GM23338 (cell line): ENCODE results near the gene CTDSPL. TPM values are rescaled to one million over a fixed set of nuclear protein-coding genes. Genes with fewer than 3 reads are reported as not detected.

Experiments
- ATAC-seq: fragments of 200-7000 bp; cut with Tn5 transposase; 3 replicates; pipeline ENCODE4 v1.9.1; 2020
- DNase-seq: peaks from one replicate; pipeline ENCODE4 v3.0.0-alpha.2; 2015; ENCODE audit warnings: low spot score
- H2AFZ ChIP-seq: fragments of 200-600 bp; sonication (generic); 2 replicates; pipeline ENCODE4 v1.8.0; 2016; ENCODE audit warnings: antibody characterized with exemption, mild to moderate bottlenecking, moderate library complexity
- H3F3A ChIP-seq: fragments of 200-600 bp; sonication (generic); replicated peaks from 2 replicates; pipeline ENCODE4 v1.8.0; 2017; ENCODE audit warnings: antibody characterized with exemption, mixed run types, low read depth
- H3K27ac ChIP-seq: fragments of 200-600 bp; sonication (generic); 2 replicates; pipeline ENCODE4 v1.6.1; 2016; ENCODE audit warnings: low read depth
- H3K27me3 ChIP-seq: fragments of 200-600 bp; sonication (generic); 2 replicates; pipeline ENCODE4 v1.8.0; 2016; ENCODE audit warnings: mild to moderate bottlenecking, mixed run types, moderate library complexity; ENCODE audit not compliant: insufficient read depth
- H3K36me3 ChIP-seq: fragments of 200-600 bp; sonication (generic); 2 replicates; pipeline ENCODE4 v1.8.0; 2016; ENCODE audit warnings: mild to moderate bottlenecking; ENCODE audit not compliant: insufficient read depth
- H3K4me1 ChIP-seq: fragments of 200-600 bp; sonication (generic); 2 replicates; pipeline ENCODE4 v1.8.0; 2016; ENCODE audit warnings: mild to moderate bottlenecking, moderate library complexity; ENCODE audit not compliant: insufficient read depth
- H3K4me2 ChIP-seq: fragments of 200-600 bp; sonication (generic); 2 replicates; pipeline ENCODE4 v1.7.1; 2017; ENCODE audit warnings: mixed run types
- H3K4me3 ChIP-seq: fragments of 200-600 bp; sonication (generic); 2 replicates; pipeline ENCODE4 v1.6.1; 2016; ENCODE audit warnings: mixed run types
- H3K79me2 ChIP-seq: fragments of 200-600 bp; sonication (generic); replicated peaks from 2 replicates; pipeline ENCODE4 v1.8.0; 2017; ENCODE audit warnings: mild to moderate bottlenecking; ENCODE audit not compliant: insufficient read depth
- H3K9me2 ChIP-seq: fragments of 200-600 bp; sonication (generic); 2 replicates; pipeline ENCODE4 v1.8.0; 2017; ENCODE audit not compliant: insufficient read depth
- H4K20me1 ChIP-seq: fragments of 200-600 bp; sonication (generic); replicated peaks from 2 replicates; pipeline ENCODE4 v1.8.0; 2017; ENCODE audit warnings: mild to moderate bottlenecking; ENCODE audit not compliant: insufficient read depth
- H3K27ac Mint-ChIP-seq: 2 replicates; pipeline ENCODE4 v1.8.0; 2020; ENCODE audit warnings: inconsistent platforms, mild to moderate bottlenecking, moderate library complexity, mixed read lengths
- H3K27me3 Mint-ChIP-seq: 3 replicates; pipeline ENCODE4 v1.8.0; 2022; ENCODE audit warnings: low read depth, mild to moderate bottlenecking, moderate library complexity, mixed read lengths, inconsistent platforms; ENCODE audit not compliant: insufficient read depth, poor library complexity
- H3K36me3 Mint-ChIP-seq: 3 replicates; pipeline ENCODE4 v1.8.0; 2021; ENCODE audit warnings: low read depth, mild to moderate bottlenecking, inconsistent platforms, moderate library complexity, mixed read lengths
- H3K4me1 Mint-ChIP-seq: 3 replicates; pipeline ENCODE4 v1.8.0; 2020; ENCODE audit warnings: mild to moderate bottlenecking, inconsistent platforms, mixed read lengths
- H3K4me3 Mint-ChIP-seq: 3 replicates; pipeline ENCODE4 v1.8.0; 2021; ENCODE audit warnings: moderate library complexity, mild to moderate bottlenecking, inconsistent platforms, mixed read lengths
- H3K9me3 Mint-ChIP-seq: 3 replicates; pipeline ENCODE4 v1.8.0; 2020; ENCODE audit warnings: moderate library complexity, mild to moderate bottlenecking, inconsistent platforms, mixed read lengths
- CREB1 ChIP-seq: fragments of 250-450 bp; sonication (Bioruptor Pico); IDR thresholded peaks from 2 replicates; pipeline ENCODE4 v1.5.0; 2020; ENCODE audit warnings: low read depth, mild to moderate bottlenecking, moderate library complexity
- EZH2 ChIP-seq: fragments of 200-600 bp; sonication (generic); IDR thresholded peaks from one replicate; pipeline ENCODE4 v1.8.0; 2017; ENCODE audit warnings: antibody characterized with exemption, mild to moderate bottlenecking, low read depth; ENCODE audit not compliant: unreplicated experiment
- EZH2phosphoT487 ChIP-seq: fragments of 200-600 bp; sonication (generic); IDR thresholded peaks from one replicate; pipeline ENCODE4 v1.8.1; 2018; ENCODE audit warnings: antibody characterized with exemption; ENCODE audit not compliant: unreplicated experiment
- NANOG ChIP-seq: IDR thresholded peaks from 2 replicates; pipeline ENCODE4 v1.6.1; 2016; ENCODE audit warnings: antibody characterized with exemption, borderline replicate concordance
- POLR2AphosphoS5 ChIP-seq: IDR thresholded peaks from 2 replicates; pipeline ENCODE4 v1.6.1; 2016; ENCODE audit warnings: antibody characterized with exemption, low read depth
- STAT1 ChIP-seq: IDR thresholded peaks from one replicate; pipeline ENCODE4 v1.6.1; 2016; ENCODE audit warnings: antibody characterized with exemption; ENCODE audit not compliant: unreplicated experiment
- ZNF114 ChIP-seq: fragments of 250-450 bp; sonication (Bioruptor Pico); IDR thresholded peaks from 2 replicates; pipeline ENCODE4 v1.5.0; 2020; ENCODE audit warnings: mild to moderate bottlenecking, moderate library complexity
- ZNF331 ChIP-seq: fragments of 250-450 bp; sonication (Bioruptor Pico); IDR thresholded peaks from 2 replicates; pipeline ENCODE4 v1.5.0; 2020; ENCODE audit warnings: low read depth, mild to moderate bottlenecking, moderate library complexity
- polyA plus RNA-seq: library from polyadenylated mRNA; unstranded; fragments of >200 nt; fragmentation: Nextera tagmentation; extraction: Ambion mirVana; gene quantifications from 2 replicates; pipeline ENCODE4 v1.2.1, GENCODE V29; 2016
- total RNA-seq: library from RNA; depleted of rRNA; stranded (reverse); fragments of >200 nt; shearing (Covaris generic); gene quantifications from 2 replicates; pipeline ENCODE4 v1.2.3, GENCODE V29; 2014
- TF ChIP-seq, protein P1 (sequence below), 2 experiments: fragments of 200-600 bp in 1 of 2; sonication (generic) in 1 of 2; conservative IDR thresholded peaks; 2 replicates each; pipeline versions ENCODE4 v1.5.1 to v1.6.1; 2016 to 2017; ENCODE audit warnings: antibody characterized with exemption in 2 of 2, low read depth in 2 of 2, mild to moderate bottlenecking in 2 of 2, moderate library complexity in 1 of 2
- TF ChIP-seq, protein P2 (sequence below): IDR thresholded peaks from 2 replicates; pipeline ENCODE4 v1.6.1; 2016; ENCODE audit warnings: antibody characterized with exemption
- TF ChIP-seq, protein P3 (sequence below): IDR thresholded peaks from one replicate; pipeline ENCODE4 v1.6.1; 2018; ENCODE audit warnings: antibody characterized with exemption; ENCODE audit not compliant: unreplicated experiment

CTDSPL gene
- total and polyA plus RNA-seq, 2 experiments from 2014 or later, result 23.2 to 42.0 TPM

DNA sequence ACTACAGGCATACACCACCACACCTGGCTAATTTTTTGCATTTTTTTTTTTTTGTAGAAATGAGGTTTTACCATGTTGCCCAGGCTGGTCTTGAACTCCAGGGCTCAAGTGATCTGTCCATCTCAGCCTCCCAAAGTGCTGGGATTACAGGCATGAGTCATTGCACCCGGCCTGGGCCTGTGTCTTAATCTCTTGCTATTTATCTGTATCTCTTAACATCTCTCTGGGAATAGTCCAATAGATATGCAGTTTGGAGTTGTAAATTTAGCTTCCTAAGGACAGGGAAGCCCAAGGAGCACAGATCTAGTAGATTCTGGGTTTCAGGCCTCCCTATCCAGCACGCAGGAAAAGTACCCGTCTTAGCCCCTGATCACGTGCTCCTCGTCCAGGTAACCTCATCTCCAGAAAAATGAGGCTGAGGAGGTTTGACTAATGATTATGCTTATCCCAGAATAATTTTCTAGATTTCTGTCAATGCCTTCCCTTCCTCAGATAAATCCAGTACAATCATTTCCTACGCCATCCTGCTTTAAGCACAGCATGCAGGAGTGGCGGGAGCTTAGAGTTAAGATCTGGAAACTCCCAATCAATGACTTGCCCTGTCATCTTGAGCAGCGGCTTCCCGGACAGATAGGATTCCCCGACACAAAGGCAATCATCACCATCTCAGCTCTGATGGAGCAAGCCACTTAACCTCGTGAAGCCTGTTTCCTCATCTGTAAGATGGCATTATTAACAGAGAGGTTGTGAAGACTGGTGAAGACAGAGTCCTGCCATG lies 12.3 kb upstream of the CTDSPL start (continued):
- TF ChIP-seq, protein P1, sequence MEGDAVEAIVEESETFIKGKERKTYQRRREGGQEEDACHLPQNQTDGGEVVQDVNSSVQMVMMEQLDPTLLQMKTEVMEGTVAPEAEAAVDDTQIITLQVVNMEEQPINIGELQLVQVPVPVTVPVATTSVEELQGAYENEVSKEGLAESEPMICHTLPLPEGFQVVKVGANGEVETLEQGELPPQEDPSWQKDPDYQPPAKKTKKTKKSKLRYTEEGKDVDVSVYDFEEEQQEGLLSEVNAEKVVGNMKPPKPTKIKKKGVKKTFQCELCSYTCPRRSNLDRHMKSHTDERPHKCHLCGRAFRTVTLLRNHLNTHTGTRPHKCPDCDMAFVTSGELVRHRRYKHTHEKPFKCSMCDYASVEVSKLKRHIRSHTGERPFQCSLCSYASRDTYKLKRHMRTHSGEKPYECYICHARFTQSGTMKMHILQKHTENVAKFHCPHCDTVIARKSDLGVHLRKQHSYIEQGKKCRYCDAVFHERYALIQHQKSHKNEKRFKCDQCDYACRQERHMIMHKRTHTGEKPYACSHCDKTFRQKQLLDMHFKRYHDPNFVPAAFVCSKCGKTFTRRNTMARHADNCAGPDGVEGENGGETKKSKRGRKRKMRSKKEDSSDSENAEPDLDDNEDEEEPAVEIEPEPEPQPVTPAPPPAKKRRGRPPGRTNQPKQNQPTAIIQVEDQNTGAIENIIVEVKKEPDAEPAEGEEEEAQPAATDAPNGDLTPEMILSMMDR (conservative IDR thresholded peaks at IDR 0.05; ENCODE audit: low read depth in 2 of 2), result no peak
- no peak for TF ChIP-seq CREB1 (CRISPR knock-in tag)
- TF ChIP-seq, protein P2, sequence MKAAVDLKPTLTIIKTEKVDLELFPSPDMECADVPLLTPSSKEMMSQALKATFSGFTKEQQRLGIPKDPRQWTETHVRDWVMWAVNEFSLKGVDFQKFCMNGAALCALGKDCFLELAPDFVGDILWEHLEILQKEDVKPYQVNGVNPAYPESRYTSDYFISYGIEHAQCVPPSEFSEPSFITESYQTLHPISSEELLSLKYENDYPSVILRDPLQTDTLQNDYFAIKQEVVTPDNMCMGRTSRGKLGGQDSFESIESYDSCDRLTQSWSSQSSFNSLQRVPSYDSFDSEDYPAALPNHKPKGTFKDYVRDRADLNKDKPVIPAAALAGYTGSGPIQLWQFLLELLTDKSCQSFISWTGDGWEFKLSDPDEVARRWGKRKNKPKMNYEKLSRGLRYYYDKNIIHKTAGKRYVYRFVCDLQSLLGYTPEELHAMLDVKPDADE, result no peak
- TF ChIP-seq NANOG, result no peak
- no peak for TF ChIP-seq POLR2AphosphoS5
- TF ChIP-seq, protein P3, sequence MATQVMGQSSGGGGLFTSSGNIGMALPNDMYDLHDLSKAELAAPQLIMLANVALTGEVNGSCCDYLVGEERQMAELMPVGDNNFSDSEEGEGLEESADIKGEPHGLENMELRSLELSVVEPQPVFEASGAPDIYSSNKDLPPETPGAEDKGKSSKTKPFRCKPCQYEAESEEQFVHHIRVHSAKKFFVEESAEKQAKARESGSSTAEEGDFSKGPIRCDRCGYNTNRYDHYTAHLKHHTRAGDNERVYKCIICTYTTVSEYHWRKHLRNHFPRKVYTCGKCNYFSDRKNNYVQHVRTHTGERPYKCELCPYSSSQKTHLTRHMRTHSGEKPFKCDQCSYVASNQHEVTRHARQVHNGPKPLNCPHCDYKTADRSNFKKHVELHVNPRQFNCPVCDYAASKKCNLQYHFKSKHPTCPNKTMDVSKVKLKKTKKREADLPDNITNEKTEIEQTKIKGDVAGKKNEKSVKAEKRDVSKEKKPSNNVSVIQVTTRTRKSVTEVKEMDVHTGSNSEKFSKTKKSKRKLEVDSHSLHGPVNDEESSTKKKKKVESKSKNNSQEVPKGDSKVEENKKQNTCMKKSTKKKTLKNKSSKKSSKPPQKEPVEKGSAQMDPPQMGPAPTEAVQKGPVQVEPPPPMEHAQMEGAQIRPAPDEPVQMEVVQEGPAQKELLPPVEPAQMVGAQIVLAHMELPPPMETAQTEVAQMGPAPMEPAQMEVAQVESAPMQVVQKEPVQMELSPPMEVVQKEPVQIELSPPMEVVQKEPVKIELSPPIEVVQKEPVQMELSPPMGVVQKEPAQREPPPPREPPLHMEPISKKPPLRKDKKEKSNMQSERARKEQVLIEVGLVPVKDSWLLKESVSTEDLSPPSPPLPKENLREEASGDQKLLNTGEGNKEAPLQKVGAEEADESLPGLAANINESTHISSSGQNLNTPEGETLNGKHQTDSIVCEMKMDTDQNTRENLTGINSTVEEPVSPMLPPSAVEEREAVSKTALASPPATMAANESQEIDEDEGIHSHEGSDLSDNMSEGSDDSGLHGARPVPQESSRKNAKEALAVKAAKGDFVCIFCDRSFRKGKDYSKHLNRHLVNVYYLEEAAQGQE, result no peak
- no peak for TF ChIP-seq EZH2
- no peak for TF ChIP-seq ZNF114 (CRISPR knock-in tag)
- no peak for TF ChIP-seq EZH2phosphoT487
- no peak for TF ChIP-seq ZNF331 (CRISPR knock-in tag)

DNA sequence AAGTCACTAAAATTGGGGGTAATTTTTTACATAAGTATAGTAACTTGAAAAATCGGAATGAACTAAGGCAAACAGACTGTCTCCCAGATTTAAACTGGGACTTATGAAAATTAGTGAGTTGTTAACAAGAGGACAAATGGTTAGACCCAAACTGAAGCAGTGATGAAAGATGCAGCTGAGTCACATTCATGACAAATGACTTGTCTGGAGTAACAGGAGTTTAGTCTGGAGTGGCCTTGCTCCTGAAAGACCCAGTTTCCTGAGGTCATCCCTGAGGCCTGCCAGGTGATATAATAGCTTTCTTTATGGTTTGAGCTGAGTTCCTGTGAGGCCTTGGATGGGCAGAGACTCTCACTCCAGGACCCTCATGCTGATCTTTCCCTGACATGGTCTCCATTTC lies 9.6 kb upstream of the CTDSPL start:
- H3F3A ChIP-seq, result no peaks in the 10 kb centered on the region
- H3K4me3 ChIP-seq, result no peak overlapping the region
- peaks cover 24% of the 10 kb centered on the region for H3K4me1 ChIP-seq
- no peaks in the 10 kb centered on the region; the same call in 2 of the 3 replicates for H3K9me3 Mint-ChIP-seq
- H3K27ac Mint-ChIP-seq, result no peak overlapping the region
- H3K27ac ChIP-seq, result no peak overlapping the region
- H3K4me1 Mint-ChIP-seq, result peaks cover 15% of the 10 kb centered on the region
- H3K79me2 ChIP-seq, result no peaks in the 10 kb centered on the region
- H3K4me3 Mint-ChIP-seq, result no peak overlapping the region
- H3K27me3 ChIP-seq, result no peaks in the 10 kb centered on the region
- no peak overlapping the region for H3K4me2 ChIP-seq
- peaks cover 7% of the 10 kb centered on the region for H3K27me3 Mint-ChIP-seq
- H2AFZ ChIP-seq, result no peak overlapping the region
- H3K36me3 Mint-ChIP-seq, result no peaks in the 10 kb centered on the region; the same call in 1 of the 3 replicates
- no peak for ATAC-seq
- peaks cover 5% of the 10 kb centered on the region; the same call in 1 of the 2 replicates for H3K9me2 ChIP-seq
- no peaks in the 10 kb centered on the region for H3K36me3 ChIP-seq
- H4K20me1 ChIP-seq, result no peaks in the 10 kb centered on the region
- DNase-seq, result no peak
- TF ChIP-seq ZNF114 (CRISPR knock-in tag) (no peak), STAT1 (no peak)
- TF ChIP-seq, protein P2, result no peak
